GM12891 (cell line): ENCODE measurements around the gene STYXL1.

ENCODE experiments used
- DNase-seq: peaks from one replicate; pipeline ENCODE4 v3.0.0; 2011; ENCODE audit warnings: low spot score; ENCODE audit not compliant: insufficient read length
- FAIRE-seq: peaks from 2 replicates; lab custom pipeline; 2011; peaks lifted over from hg19 to GRCh38; lab: Jason Lieb, UNC
- PAX5 ChIP-seq: IDR thresholded peaks from 2 replicates; pipeline ENCODE4 v1.6.1; 2011; ENCODE audit warnings: low read length, moderate library complexity, mild to moderate bottlenecking; ENCODE audit not compliant: insufficient read depth, severe bottlenecking
- POLR2A ChIP-seq: IDR thresholded peaks from 2 replicates; pipeline ENCODE4 v1.6.1; 2011; ENCODE audit warnings: low read depth, low read length, control low read depth
- POLR2AphosphoS5 ChIP-seq: IDR thresholded peaks from 2 replicates; pipeline ENCODE4 v1.6.1; 2011; ENCODE audit warnings: low read depth, low read length, control low read depth
- POU2F2 ChIP-seq: IDR thresholded peaks from 2 replicates; pipeline ENCODE4 v1.6.1; 2011; ENCODE audit warnings: low read depth, mild to moderate bottlenecking, control low read depth, low read length, moderate library complexity
- SPI1 ChIP-seq: IDR thresholded peaks from 2 replicates; pipeline ENCODE4 v1.6.1; 2011; ENCODE audit warnings: low read depth, low read length, control low read depth
- TAF1 ChIP-seq: IDR thresholded peaks from 2 replicates; pipeline ENCODE4 v1.6.1; 2011; ENCODE audit warnings: low read depth, low read length, control low read depth

Gene STYXL1

GRCh38 chr7:75967487-75967997, 80.3 kb downstream of the STYXL1 start:
- DNase-seq = no peak
- TF ChIP-seq POLR2A (no peak), PAX5 (no peak), TAF1 (no peak), POU2F2 (no peak), SPI1 (no peak), POLR2AphosphoS5 (no peak)
- no peak for FAIRE-seq

DNA sequence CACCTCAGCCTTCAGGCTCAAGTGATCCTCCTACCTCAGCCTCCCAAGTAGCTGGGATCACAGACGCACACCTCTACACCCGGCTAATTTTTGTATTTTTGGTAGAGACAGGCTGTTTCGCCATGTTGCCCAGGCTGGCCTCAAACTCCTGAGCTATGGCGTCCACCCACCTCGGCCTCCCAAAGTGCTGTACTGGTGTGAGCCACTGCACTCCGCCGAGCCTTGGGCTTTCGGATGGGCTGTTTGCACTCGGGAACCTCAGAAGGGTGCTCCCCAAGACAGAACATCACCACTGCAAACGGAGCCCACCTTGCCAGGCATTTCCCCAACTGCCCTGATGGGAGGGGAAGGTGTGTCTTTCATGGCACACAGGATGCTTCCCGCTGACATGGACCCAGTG, 80.7 kb downstream of the STYXL1 start:
- no peak for TF ChIP-seq POU2F2
- TF ChIP-seq SPI1 = no peak
- TF ChIP-seq TAF1 = no peak
- TF ChIP-seq POLR2A = no peak
- no peak for TF ChIP-seq POLR2AphosphoS5
- no peak for TF ChIP-seq PAX5
- DNase-seq = no peak
- FAIRE-seq = no peak

GRCh38 chr7:75966190-75966961, 81.4 kb downstream of the STYXL1 start:
- no peak for DNase-seq
- TF ChIP-seq POLR2AphosphoS5 (no peak), POLR2A (no peak), PAX5 (no peak), TAF1 (no peak), POU2F2 (no peak), SPI1 (no peak)
- FAIRE-seq = no peak

DNA sequence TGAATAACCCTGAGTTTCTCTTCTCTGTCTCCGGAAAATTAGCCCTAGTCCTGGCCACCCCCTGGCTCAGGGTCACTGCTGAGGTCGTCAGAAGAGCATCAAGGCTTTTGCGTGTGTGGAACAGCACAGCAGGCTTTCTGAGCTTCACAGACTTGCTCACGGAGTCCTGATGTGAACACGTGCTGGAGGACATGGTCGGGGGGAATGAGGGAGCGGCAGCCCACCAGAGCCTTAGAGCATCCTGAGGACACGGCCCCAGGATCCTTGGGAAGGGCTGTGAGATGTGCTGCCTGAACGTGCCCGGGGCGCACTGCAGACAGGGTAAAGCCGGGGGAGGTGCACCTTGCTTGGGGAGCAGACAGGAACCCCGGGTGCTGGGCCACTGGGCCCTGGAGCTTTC, 82.2 kb downstream of the STYXL1 start:
- TF ChIP-seq SPI1 (no peak), PAX5 (no peak), POLR2AphosphoS5 (no peak), TAF1 (no peak), POLR2A (no peak), POU2F2 (no peak)
- FAIRE-seq = no peak
- DNase-seq = no peak

DNA sequence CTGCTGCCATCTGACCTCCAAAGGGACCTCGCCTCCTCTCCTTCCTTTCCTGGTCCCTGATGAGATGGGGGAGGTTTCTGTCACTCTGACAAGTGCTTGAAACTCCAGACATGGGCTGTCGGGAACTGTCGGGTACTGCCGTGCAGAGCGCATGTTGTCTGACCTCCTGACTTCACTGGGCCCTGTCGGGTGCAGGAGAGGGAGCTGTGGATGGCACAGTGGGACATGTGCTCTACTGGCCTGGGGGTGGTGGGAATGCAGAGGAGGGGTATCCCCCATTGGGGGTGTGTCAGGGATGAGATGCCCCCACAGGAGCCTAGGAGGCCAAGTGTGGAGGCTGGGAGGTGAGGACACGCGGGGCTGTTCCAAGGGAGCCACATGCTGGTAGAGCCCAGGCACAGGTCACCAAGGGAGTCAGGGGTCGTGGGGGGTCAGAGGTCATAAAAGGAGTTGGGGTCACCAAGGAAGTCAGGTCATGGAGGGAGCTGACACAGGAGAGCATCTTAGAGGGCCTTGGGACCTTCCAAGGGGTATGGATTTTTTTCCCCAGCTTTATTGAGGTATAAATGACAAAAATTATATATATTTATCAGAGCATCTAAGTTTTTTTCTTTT, 84.3 kb downstream of the STYXL1 start:
- TF ChIP-seq SPI1 = no peak
- no peak for TF ChIP-seq POLR2AphosphoS5
- TF ChIP-seq POLR2A = no peak
- no peak for DNase-seq
- no peak for FAIRE-seq

DNA sequence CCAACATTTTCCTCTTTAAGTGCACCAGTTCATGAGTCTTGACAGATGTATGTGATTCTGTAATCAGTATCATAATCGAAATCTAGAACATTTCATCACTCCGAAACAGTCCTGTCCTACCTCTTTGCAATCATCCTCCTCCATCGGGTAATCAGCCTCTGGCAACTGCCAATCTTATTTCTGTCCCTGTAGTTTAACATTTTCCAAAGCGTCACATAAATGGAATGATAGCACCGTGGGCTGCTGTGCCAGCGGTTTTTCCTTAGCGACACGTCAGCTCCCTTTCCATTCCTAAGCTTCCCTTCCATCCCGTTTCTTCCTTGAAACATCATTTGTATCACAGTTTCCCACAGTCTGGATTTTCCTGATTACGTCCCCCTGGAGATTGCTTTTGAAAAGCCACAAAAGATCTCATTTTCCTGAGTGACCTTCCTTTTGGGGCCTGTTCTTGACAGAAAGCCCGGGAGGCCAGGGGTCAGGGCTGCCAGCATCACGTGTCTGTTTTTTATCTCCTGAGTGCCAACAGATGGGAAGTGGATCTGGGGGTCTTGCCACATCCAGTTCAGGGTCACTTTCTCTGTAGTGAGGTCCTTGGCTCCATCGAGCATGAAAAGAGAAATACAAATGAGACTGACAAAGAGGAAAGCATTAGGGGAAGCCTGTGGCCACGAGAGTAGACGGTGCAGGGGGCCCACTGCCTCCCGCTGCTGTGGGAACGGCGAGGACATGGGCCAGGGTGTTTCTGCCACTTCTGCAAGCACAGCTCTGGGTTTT, 85.0 kb downstream of the STYXL1 start:
- DNase-seq = no peak
- FAIRE-seq = no peak
- TF ChIP-seq POLR2AphosphoS5 (no peak), POLR2A (no peak), PAX5 (no peak), POU2F2 (no peak), SPI1 (no peak), TAF1 (no peak)

DNA sequence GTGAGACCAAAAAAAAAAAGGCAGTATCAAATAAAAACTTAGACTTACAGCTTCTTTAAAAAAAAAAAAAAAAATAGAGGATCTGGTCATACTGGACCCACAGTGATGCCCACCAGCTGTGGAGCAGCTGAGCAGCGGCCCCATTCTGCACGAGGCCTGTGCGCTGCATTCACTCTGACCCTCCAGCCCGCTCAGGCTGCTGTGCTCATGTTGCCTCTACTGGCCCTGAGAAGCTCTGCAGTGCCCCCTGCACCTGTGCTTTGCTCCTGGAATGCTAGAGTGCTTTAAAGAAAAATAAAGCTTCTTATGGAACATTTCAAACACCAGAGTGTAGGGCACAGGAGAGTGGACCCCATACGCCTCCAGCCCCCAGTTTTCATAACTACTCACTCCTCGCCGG, 86.6 kb downstream of the STYXL1 start:
- DNase-seq (no peak), FAIRE-seq (no peak)
- no peak for TF ChIP-seq SPI1

DNA sequence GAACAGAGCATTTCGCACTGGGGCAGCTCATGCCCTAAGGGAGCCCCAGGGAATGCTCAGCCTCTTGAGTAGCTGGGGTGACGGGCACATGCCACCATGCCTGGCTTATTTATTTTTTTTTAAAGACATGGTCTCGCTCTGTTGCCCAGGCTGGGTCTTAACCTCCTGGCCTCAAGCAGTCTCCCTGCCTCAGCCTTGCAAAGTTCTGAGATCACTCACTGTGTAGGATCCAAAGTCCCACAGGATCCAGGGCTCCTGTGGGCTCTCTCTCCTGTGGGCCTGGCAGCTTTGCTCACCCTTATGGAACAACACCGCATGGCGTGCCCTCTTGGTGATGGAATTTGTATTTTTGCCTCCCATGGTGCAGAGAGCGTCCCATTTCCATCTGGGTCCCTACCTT, 87.4 kb downstream of the STYXL1 start:
- TF ChIP-seq PAX5 = no peak
- no peak for TF ChIP-seq POU2F2
- no peak for TF ChIP-seq POLR2A
- no peak for TF ChIP-seq TAF1
- no peak for FAIRE-seq
- no peak for DNase-seq

DNA sequence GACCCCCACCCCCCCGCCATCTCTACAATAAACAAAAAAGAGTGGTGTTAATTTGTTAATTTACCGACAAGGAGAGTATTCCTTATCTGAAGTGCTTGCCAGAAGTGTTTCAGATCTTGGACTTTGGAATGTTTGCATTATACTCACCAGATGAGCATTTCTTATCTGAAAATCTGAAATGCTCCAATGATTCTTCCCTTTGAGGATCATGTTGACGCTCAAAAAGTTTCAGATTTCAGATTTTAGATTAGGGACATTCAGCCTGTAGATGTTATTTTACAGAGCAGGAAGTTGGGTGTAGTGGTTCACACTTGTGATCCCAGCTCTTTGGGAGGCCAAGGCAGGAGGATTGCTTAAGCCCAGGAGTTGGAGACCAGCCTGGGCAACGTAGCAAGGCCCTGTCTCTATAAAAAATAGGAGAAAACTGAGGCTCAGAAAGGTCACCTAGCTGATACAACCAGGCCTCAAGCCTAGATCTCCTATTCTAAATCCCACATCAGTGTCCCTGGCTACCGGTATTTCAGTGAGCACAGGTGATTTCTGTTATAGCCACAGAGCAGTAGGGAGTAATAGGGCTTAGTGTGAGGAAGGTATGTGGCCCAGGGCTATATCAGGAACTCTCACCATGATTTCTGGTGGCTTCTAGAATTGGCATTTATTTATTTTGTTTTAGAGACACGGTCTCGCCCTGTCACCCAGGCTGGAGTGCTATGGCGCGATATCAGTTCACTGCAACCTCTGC, 88.8 kb downstream of the STYXL1 start:
- DNase-seq (no peak), FAIRE-seq (no peak)
- TF ChIP-seq SPI1 (no peak), PAX5 (no peak), TAF1 (no peak), POLR2AphosphoS5 (no peak), POU2F2 (no peak), POLR2A (no peak)
